ENCODE results near the gene PRDM16. TPM values are rescaled to one million over a fixed set of nuclear protein-coding genes. Genes with fewer than 3 reads are reported as not detected.
A peak's percentile ranks its signal among the peaks of the same experiment; 100 is the strongest.

The PRDM16 gene
- polyA plus RNA-seq, 3 donors = not detected

GRCh38 chr1:3121401-3122210 is 52.6 kb downstream of the PRDM16 start:
- Histone ChIP-seq H3K4me3 (replicated peaks in 1 of 3; ENCODE audit: low read depth in 2 of 3, low read length in 3 of 3) (no peak overlapping the region), H3K27me3 (ENCODE audit: control insufficient read depth in 2 of 2, insufficient read depth in 2 of 2, low read length in 2 of 2) (no peaks in the 10 kb centered on the region), H2AFZ (ENCODE audit: insufficient read depth, low read depth, low read length, poor library complexity, severe bottlenecking) (no peak overlapping the region), H3K27ac (ENCODE audit: low read depth in 1 of 2, low read length in 2 of 2) (no peak overlapping the region), H3K36me3 (replicated peaks in 1 of 2; ENCODE audit: control insufficient read depth in 1 of 2, insufficient read depth in 2 of 2, low read length in 2 of 2) (no peaks in the 10 kb centered on the region), H3K9me3 (replicated peaks in 1 of 2; ENCODE audit: control insufficient read depth in 1 of 2, insufficient read depth in 1 of 2, low read length in 2 of 2) (no peaks in the 10 kb centered on the region), H3K79me2 (ENCODE audit: insufficient read depth, low read length) (no peaks in the 10 kb centered on the region), H3K9ac (ENCODE audit: insufficient read depth, low read length, poor library complexity, severe bottlenecking) (no peak overlapping the region), H3K4me2 (replicated peaks; ENCODE audit: extremely low read depth, low read length, poor library complexity, severe bottlenecking) (no peak overlapping the region), H3K4me1 (ENCODE audit: control insufficient read depth in 1 of 2, insufficient read depth in 2 of 2, low read length in 2 of 2) (no peaks in the 10 kb centered on the region), H4K20me1 (ENCODE audit: insufficient read depth, low read length) (no peaks in the 10 kb centered on the region)
- no peaks in the 10 kb centered on the region for H3K9me3 Mint-ChIP-seq
- no peaks in the 10 kb centered on the region for H3K4me1 Mint-ChIP-seq
- no peak overlapping the region for H3K4me3 Mint-ChIP-seq
- intact Hi-C loops (cut with micrococcal nuclease) = no loop called here
- H3K27ac Mint-ChIP-seq = peak overlapping the region in 1 of 7 donors; percentile 25
- peaks cover 0 to 3% (median 2%) of the 10 kb centered on the region in 3 donors for H3K27me3 Mint-ChIP-seq (ENCODE audit: low read depth in 3 of 3)
- 93% methylated on average over 40 of the region's 46 CpGs for WGBS (ENCODE audit: insufficient coverage)
- TF ChIP-seq CTCF (IDR thresholded peaks at IDR 0.05) = no peak
- DNase-seq = no peak
- no peaks in the 10 kb centered on the region for H3K36me3 Mint-ChIP-seq

- DNase-seq = no peak
- TF ChIP-seq CTCF (IDR thresholded peaks at IDR 0.05) = no peak
- H3K4me3 Mint-ChIP-seq = no peak overlapping the region
- no peak overlapping the region for H3K9ac ChIP-seq (ENCODE audit: insufficient read depth, low read length, poor library complexity, severe bottlenecking)
- no peak overlapping the region for H3K4me2 ChIP-seq (replicated peaks; ENCODE audit: extremely low read depth, low read length, poor library complexity, severe bottlenecking)
- no peaks in the 10 kb centered on the region for H3K27me3 ChIP-seq (ENCODE audit: control insufficient read depth in 2 of 2, insufficient read depth in 2 of 2, low read length in 2 of 2)
- no peaks in the 10 kb centered on the region for H4K20me1 ChIP-seq (ENCODE audit: insufficient read depth, low read length)
- no peak overlapping the region for H3K27ac ChIP-seq (ENCODE audit: low read depth in 1 of 2, low read length in 2 of 2)
- WGBS (ENCODE audit: insufficient coverage) = 93% methylated on average over 3 of the region's 12 CpGs
- H3K4me1 Mint-ChIP-seq = no peaks in the 10 kb centered on the region
- no peaks in the 10 kb centered on the region for H3K9me3 ChIP-seq (replicated peaks in 1 of 2; ENCODE audit: control insufficient read depth in 1 of 2, insufficient read depth in 1 of 2, low read length in 2 of 2)
- H3K27ac Mint-ChIP-seq = no peak overlapping the region
- no peaks in the 10 kb centered on the region for H3K79me2 ChIP-seq (ENCODE audit: insufficient read depth, low read length)
- H2AFZ ChIP-seq (ENCODE audit: insufficient read depth, low read depth, low read length, poor library complexity, severe bottlenecking) = no peak overlapping the region
- no peak overlapping the region for H3K4me3 ChIP-seq (replicated peaks in 1 of 3; ENCODE audit: low read depth in 2 of 3, low read length in 3 of 3)
- no peaks in the 10 kb centered on the region for H3K4me1 ChIP-seq (ENCODE audit: control insufficient read depth in 1 of 2, insufficient read depth in 2 of 2, low read length in 2 of 2)
- intact Hi-C loops (cut with micrococcal nuclease) = no loop called here
- H3K36me3 Mint-ChIP-seq = no peaks in the 10 kb centered on the region
- no peaks in the 10 kb centered on the region for H3K36me3 ChIP-seq (replicated peaks in 1 of 2; ENCODE audit: control insufficient read depth in 1 of 2, insufficient read depth in 2 of 2, low read length in 2 of 2)
- H3K27me3 Mint-ChIP-seq (ENCODE audit: low read depth in 3 of 3) = peaks cover 0 to 3% (median 2%) of the 10 kb centered on the region in 3 donors
- H3K9me3 Mint-ChIP-seq = no peaks in the 10 kb centered on the region
Observed at GRCh38 chr1:3122311-3122710, 53.3 kb downstream of the PRDM16 start.

All from CD14-positive monocyte (primary cell).